NT2/D1 (cell line): ENCODE measurements around the gene MALT1.

Source experiments
- SUZ12 ChIP-seq: IDR thresholded peaks from 2 replicates; pipeline ENCODE4 v1.6.1; 2011; ENCODE audit not compliant: insufficient read length, insufficient read depth; ENCODE audit errors: extremely low read depth
- YY1 ChIP-seq: IDR thresholded peaks from 2 replicates; pipeline ENCODE4 v1.6.1; 2011; ENCODE audit not compliant: insufficient read length, insufficient read depth
- ZNF274 ChIP-seq: IDR thresholded peaks from 2 replicates; pipeline ENCODE4 v1.6.1; 2011; ENCODE audit warnings: mild to moderate bottlenecking, low read depth, low read length

DNA sequence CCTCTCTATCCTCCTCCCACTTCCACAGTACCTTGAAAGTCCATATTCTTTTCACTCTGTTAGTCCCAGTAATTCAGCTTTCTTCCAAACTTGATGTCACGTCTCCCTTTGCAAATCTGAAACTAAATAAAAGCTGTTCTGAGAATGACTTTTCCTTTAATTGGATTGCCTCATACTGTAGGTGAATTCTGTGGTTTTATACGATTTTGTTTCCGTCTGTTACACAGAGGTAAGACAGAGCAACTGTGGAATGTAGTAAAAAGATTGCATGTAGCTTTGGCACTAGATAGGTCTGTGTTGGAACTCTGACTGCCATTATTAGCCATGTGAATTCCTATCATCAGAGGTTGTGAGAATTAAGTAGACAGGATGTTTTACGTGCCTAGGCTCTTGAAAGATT is 25.9 kb downstream of the MALT1 start:
- TF ChIP-seq YY1: no peak
- no peak for TF ChIP-seq ZNF274
- TF ChIP-seq SUZ12: no peak
